ENCODE measurements around the gene RAB17.
A peak's percentile ranks its signal among the peaks of the same experiment; 100 is the strongest.

- peak; percentile 28 for TF ChIP-seq CTCF (IDR thresholded peaks at IDR 0.05; ENCODE audit: poor library complexity)
- TF ChIP-seq EZH2 (IDR thresholded peaks at IDR 0.05; ENCODE audit: borderline replicate concordance): no peak
- TF ChIP-seq EZH2phosphoT487 (IDR thresholded peaks at IDR 0.05; ENCODE audit: low read depth, severe bottlenecking, unreplicated experiment): no peak
Observed at GRCh38 chr2:237614151-237614720, 23.7 kb upstream of the RAB17 start.

Data from hepatocyte (in vitro differentiated cells).